IMR-90 (cell line): ENCODE measurements around the gene IL18RAP.

Source experiments
- CEBPB ChIP-seq: IDR thresholded peaks from 2 replicates; pipeline ENCODE4 v1.6.1; 2012; ENCODE audit warnings: low read depth, low read length, improper control_type of control experiment
- CHD1 ChIP-seq: IDR thresholded peaks from 2 replicates; pipeline ENCODE4 v1.6.1; 2012; ENCODE audit warnings: low read depth, low read length, improper control_type of control experiment
- RAD21 ChIP-seq: IDR thresholded peaks from 2 replicates; pipeline ENCODE4 v1.6.1; 2012; ENCODE audit warnings: low read length, improper control_type of control experiment
- TF ChIP-seq, protein P1 (sequence below): conservative IDR thresholded peaks from 2 replicates; pipeline ENCODE4 v1.5.1; 2012; ENCODE audit warnings: mild to moderate bottlenecking, low read depth, low read length, improper control_type of control experiment

DNA sequence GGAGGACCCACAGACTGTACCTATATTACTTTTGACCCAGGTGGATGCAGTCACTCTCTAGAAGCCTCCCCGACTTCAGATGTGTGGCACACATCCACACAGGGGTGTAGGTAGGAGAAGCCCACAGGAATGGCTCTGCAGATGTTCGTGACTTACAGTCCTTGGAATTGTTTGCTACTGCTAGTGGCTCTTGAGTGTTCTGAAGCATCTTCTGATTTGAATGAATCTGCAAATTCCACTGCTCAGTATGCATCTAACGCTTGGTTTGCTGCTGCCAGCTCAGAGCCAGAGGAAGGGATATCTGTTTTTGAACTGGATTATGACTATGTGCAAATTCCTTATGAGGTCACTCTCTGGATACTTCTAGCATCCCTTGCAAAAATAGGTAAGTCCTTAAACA, 50.7 kb downstream of the IL18RAP start:
- no peak for TF ChIP-seq CHD1
- TF ChIP-seq, protein P1, sequence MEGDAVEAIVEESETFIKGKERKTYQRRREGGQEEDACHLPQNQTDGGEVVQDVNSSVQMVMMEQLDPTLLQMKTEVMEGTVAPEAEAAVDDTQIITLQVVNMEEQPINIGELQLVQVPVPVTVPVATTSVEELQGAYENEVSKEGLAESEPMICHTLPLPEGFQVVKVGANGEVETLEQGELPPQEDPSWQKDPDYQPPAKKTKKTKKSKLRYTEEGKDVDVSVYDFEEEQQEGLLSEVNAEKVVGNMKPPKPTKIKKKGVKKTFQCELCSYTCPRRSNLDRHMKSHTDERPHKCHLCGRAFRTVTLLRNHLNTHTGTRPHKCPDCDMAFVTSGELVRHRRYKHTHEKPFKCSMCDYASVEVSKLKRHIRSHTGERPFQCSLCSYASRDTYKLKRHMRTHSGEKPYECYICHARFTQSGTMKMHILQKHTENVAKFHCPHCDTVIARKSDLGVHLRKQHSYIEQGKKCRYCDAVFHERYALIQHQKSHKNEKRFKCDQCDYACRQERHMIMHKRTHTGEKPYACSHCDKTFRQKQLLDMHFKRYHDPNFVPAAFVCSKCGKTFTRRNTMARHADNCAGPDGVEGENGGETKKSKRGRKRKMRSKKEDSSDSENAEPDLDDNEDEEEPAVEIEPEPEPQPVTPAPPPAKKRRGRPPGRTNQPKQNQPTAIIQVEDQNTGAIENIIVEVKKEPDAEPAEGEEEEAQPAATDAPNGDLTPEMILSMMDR: no peak
- TF ChIP-seq CEBPB: no peak
- no peak for TF ChIP-seq RAD21
